ENCODE measurements around the gene FBXL14.
A peak's percentile ranks its signal among the peaks of the same experiment; 100 is the strongest.

Gene FBXL14

DNA sequence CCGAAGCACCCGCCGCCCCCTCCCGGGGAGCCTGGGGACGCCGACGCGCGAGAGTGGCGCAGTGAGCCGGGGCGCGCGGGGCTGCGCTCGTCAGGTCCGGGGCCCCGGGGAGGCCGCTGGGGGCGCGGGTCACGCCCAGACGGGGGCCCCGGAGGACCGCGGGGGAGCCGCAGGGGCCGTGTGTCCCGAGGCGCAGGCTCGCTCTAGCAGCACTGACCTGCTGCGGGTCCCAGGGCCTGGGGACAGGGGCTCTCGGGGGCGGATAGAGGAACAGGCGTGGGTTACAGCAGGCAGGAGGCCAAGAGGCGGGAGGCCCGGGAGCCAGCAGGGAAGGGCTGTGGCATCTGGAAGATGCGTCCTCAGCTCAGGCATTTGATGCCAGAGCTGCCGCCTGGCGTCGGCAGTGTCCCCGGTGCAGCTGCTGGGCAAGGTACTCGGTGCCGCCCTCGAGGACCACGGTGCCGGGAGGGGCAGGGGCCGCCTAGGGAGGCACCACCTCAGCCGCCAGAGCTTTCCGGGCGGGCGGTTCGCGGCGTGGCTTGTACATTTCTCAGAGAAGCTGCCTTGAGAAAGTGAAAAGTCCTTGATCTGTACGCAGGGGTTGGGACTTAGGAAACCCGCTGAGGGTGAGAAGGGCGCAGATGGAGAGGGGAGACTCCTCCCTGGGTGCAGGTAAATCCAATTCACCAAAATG lies 35.9 kb upstream of the FBXL14 start:
- POLR2A ChIA-PET: interaction anchor here (0.9 to 1.4 kb wide), 2 partner anchors 31 to 37 kb away, joined by 3 read pairs; no protein-coding TSS in a partner anchor
- CTCF ChIA-PET: interaction anchor here (0.9 to 1.1 kb wide), 5 partner anchors 11 to 313 kb away, joined by 3 to 5 read pairs (median 5); no protein-coding TSS in a partner anchor
- no peak for TF ChIP-seq KLF9 (tag by site-specific recombination; IDR thresholded peaks at IDR 0.05; ENCODE audit: low read depth)
- peak; percentile 14; the same call in 1 of the 2 replicates for TF ChIP-seq ZFHX2 (tag by site-specific recombination; conservative IDR thresholded peaks at IDR 0.05)
- Histone ChIP-seq H3K27ac (ENCODE audit: extremely low read depth, low read depth, low read length) (no peak overlapping the region), H3K4me1 (ENCODE audit: control insufficient read depth, insufficient read depth, low read length) (peaks cover 3% of the 10 kb centered on the region; the same call in 1 of the 2 replicates), H3K9me3 (ENCODE audit: control insufficient read depth, insufficient read depth, low read depth, low read length) (no peaks in the 10 kb centered on the region), H3K36me3 (ENCODE audit: control insufficient read depth in 2 of 2, insufficient read depth in 1 of 2, low read length in 2 of 2) (peaks cover 0 to 11% of the 10 kb centered on the region in 2 experiments; a peak in 1 of 3 replicates), H3K4me3 (ENCODE audit: low read depth, low read length) (peak overlapping the region; percentile 31)

DNA sequence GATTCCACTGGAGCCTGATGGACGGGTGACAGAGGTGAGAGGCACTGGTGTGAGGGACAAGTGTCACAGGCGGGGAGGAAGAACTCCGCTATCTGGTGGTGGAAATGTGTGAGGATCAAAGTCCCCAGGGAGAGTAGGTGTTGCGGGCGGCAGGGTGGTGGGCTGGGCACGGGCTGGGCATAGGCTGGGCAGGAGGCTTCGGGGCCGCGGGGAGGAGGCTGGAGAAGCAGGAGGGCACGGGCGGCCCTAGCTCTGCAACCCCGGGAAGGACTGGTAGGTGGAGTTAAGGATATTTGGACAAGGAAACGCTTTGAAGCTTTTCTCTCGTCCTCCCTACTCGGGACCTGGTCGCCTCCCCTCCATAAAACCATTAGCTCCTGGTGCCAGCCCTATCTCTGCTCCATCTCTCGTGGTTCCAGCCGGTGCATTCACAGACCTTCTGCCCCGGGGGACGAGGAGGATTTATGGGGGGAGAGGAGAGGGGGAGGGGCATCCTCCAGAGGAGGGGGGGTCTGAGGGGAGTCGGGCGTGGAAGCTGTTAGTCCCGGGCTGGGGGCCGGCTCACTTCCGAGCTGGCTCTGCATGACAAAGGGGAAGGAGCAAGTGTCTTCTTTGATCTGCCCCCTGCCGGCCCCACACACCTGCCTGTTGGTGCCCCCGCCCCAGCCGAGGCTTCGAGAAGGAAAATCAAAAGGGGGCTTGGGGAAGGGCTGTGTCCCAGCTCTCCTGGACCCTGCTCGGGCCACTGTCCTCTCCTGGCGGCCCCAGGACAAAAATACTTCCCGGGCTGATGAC lies 35.2 kb upstream of the FBXL14 start:
- peak overlapping the region; percentile 31 for H3K4me3 ChIP-seq (ENCODE audit: low read depth, low read length)
- H3K9me3 ChIP-seq (ENCODE audit: control insufficient read depth, insufficient read depth, low read depth, low read length): no peaks in the 10 kb centered on the region
- H3K27ac ChIP-seq (ENCODE audit: extremely low read depth, low read depth, low read length): no peak overlapping the region
- POLR2A ChIA-PET: interaction anchor here (0.5 to 1.4 kb wide), 4 partner anchors 29 to 176 kb away, joined by 3 to 6 read pairs (median 4); no protein-coding TSS in a partner anchor
- CTCF ChIA-PET: interaction anchor here (0.6 to 1.5 kb wide), 3 partner anchors 13 to 165 kb away, joined by 3 to 6 read pairs (median 5); no protein-coding TSS in a partner anchor
- peaks cover 3% of the 10 kb centered on the region; the same call in 1 of the 2 replicates for H3K4me1 ChIP-seq (ENCODE audit: control insufficient read depth, insufficient read depth, low read length)
- peaks cover 0 to 8% of the 10 kb centered on the region in 2 experiments; a peak in 1 of 3 replicates for H3K36me3 ChIP-seq (ENCODE audit: control insufficient read depth in 2 of 2, insufficient read depth in 1 of 2, low read length in 2 of 2)
- TF ChIP-seq ZNF274 (IDR thresholded peaks at IDR 0.05; ENCODE audit: low read length): no peak
- TF ChIP-seq ZNF274 (tag by site-specific recombination; IDR thresholded peaks at IDR 0.05; ENCODE audit: borderline replicate concordance): no peak
- peak; percentile 56 for TF ChIP-seq ZFHX2 (tag by site-specific recombination; conservative IDR thresholded peaks at IDR 0.05)
- 0 out of 2 replicates have a peak, but pooled peaks have one; percentile 24 for TF ChIP-seq ZNF341 (tag by site-specific recombination; IDR thresholded peaks at IDR 0.05; ENCODE audit: low read depth)
- peak; percentile 62 for TF ChIP-seq EGR2 (tag by site-specific recombination; IDR thresholded peaks at IDR 0.05; ENCODE audit: low read depth)
- TF ChIP-seq ZNF394 (tag by site-specific recombination; IDR thresholded peaks at IDR 0.05; ENCODE audit: borderline replicate concordance): no peak
- TF ChIP-seq WT1 (tag by site-specific recombination; IDR thresholded peaks at IDR 0.05): peak; percentile 55; the same call in 1 of the 2 replicates

DNA sequence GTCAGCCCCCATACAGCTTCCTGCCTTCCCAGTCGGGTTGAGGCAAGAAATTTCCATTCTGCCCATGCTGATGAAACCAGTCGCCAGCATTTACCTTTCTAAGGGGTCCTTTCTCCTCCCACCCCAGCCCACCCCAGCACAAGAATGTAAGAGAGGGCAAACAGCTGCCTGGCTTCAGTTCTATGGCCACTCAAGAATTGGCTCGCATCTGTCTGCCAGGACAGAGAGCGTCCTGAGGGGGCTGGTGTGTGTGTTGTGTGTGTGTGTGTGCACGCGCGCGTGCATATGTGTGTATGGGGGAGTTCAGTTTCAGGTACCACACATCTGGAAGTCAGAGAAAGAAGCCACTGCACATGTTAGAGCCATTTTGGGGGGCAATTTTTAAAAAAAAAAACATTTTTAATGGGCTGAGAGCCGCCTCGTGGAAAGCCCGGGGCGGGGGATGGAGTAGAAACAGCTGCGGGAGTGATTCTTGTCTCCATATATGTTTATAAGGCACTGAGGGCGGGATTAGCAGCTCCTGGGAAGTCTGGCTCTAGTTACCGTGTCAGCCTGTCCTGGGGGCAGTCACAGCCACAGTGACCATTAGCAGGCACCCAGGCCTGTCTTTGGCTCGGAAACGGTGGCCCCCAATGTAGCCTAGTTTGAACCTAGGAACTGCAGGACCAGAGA lies 34.4 kb upstream of the FBXL14 start, which contains the start of gene WNT5B:
WNT5B (plus strand) TSS at position 566 of the 672 bp plus-strand sequence. CDS start 2,124 bp downstream, outside the sequence.
- TF ChIP-seq ZNF558 (tag by site-specific recombination; IDR thresholded peaks at IDR 0.05): no peak
- TF ChIP-seq ZNF624 (tag by site-specific recombination; IDR thresholded peaks at IDR 0.05): no peak
- no peak for TF ChIP-seq ZNF600 (tag by site-specific recombination; IDR thresholded peaks at IDR 0.05)
- no peak for TF ChIP-seq ZNF660 (tag by site-specific recombination; IDR thresholded peaks at IDR 0.05)
- no peak for TF ChIP-seq RBAK (tag by site-specific recombination; IDR thresholded peaks at IDR 0.05)
- TF ChIP-seq, protein P1, sequence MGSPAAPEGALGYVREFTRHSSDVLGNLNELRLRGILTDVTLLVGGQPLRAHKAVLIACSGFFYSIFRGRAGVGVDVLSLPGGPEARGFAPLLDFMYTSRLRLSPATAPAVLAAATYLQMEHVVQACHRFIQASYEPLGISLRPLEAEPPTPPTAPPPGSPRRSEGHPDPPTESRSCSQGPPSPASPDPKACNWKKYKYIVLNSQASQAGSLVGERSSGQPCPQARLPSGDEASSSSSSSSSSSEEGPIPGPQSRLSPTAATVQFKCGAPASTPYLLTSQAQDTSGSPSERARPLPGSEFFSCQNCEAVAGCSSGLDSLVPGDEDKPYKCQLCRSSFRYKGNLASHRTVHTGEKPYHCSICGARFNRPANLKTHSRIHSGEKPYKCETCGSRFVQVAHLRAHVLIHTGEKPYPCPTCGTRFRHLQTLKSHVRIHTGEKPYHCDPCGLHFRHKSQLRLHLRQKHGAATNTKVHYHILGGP (tag by site-specific recombination; IDR thresholded peaks at IDR 0.05): no peak
- TF ChIP-seq KLF16 (tag by site-specific recombination; IDR thresholded peaks at IDR 0.05): no peak
- no peak for TF ChIP-seq KLF1 (tag by site-specific recombination; IDR thresholded peaks at IDR 0.05)
- TF ChIP-seq, protein P2, sequence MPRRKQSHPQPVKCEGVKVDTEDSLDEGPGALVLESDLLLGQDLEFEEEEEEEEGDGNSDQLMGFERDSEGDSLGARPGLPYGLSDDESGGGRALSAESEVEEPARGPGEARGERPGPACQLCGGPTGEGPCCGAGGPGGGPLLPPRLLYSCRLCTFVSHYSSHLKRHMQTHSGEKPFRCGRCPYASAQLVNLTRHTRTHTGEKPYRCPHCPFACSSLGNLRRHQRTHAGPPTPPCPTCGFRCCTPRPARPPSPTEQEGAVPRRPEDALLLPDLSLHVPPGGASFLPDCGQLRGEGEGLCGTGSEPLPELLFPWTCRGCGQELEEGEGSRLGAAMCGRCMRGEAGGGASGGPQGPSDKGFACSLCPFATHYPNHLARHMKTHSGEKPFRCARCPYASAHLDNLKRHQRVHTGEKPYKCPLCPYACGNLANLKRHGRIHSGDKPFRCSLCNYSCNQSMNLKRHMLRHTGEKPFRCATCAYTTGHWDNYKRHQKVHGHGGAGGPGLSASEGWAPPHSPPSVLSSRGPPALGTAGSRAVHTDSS (tag by site-specific recombination; IDR thresholded peaks at IDR 0.05): no peak
- no peak for TF ChIP-seq ZNF10 (tag by site-specific recombination; IDR thresholded peaks at IDR 0.05)
- no peak for TF ChIP-seq ZNF777 (tag by site-specific recombination; IDR thresholded peaks at IDR 0.05; ENCODE audit: borderline replicate concordance)
- no peak for TF ChIP-seq ZNF76 (tag by site-specific recombination; IDR thresholded peaks at IDR 0.05; ENCODE audit: borderline replicate concordance, low read depth)
- no peak for TF ChIP-seq ZNF169 (tag by site-specific recombination; IDR thresholded peaks at IDR 0.05)
- TF ChIP-seq ZNF341 (tag by site-specific recombination; IDR thresholded peaks at IDR 0.05; ENCODE audit: low read depth): no peak
- TF ChIP-seq, protein P3, sequence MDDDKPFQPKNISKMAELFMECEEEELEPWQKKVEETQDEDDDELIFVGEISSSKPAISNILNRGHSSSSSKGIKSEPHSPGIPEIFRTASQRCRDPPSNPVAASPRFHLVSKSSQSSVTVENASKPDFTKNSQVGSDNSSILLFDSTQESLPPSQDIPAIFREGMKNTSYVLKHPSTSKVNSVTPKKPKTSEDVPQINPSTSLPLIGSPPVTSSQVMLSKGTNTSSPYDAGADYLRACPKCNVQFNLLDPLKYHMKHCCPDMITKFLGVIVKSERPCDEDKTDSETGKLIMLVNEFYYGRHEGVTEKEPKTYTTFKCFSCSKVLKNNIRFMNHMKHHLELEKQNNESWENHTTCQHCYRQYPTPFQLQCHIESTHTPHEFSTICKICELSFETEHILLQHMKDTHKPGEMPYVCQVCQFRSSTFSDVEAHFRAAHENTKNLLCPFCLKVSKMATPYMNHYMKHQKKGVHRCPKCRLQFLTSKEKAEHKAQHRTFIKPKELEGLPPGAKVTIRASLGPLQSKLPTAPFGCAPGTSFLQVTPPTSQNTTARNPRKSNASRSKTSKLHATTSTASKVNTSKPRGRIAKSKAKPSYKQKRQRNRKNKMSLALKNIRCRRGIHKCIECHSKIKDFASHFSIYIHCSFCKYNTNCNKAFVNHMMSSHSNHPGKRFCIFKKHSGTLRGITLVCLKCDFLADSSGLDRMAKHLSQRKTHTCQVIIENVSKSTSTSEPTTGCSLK (tag by site-specific recombination; IDR thresholded peaks at IDR 0.05): no peak
- no peak within 1 kb of the TSS for H3K27ac ChIP-seq (ENCODE audit: extremely low read depth, low read depth, low read length)
- H3K4me1 ChIP-seq (ENCODE audit: control insufficient read depth, insufficient read depth, low read length): peaks cover 3% of the 10 kb centered on the region; the same call in 1 of the 2 replicates
- ChIA-PET CTCF (interaction anchor here (0.6 to 1.5 kb wide), 4 partner anchors 12 to 166 kb away, joined by 3 to 6 read pairs (median 4); no protein-coding TSS in a partner anchor), POLR2A (interaction anchor here (0.5 to 1.4 kb wide), 3 partner anchors 29 to 175 kb away, joined by 3 to 6 read pairs (median 4); no protein-coding TSS in a partner anchor)
- peaks cover 0 to 8% of the 10 kb centered on the region in 2 experiments; a peak in 1 of 3 replicates for H3K36me3 ChIP-seq (ENCODE audit: control insufficient read depth in 2 of 2, insufficient read depth in 1 of 2, low read length in 2 of 2)
- no peaks in the 10 kb centered on the region for H3K9me3 ChIP-seq (ENCODE audit: control insufficient read depth, insufficient read depth, low read depth, low read length)
- H3K4me3 ChIP-seq (ENCODE audit: low read depth, low read length): peak within 1 kb of the TSS; percentile 31
